ENCODE measurements around the gene NRG3.

NRG3 gene

DNA sequence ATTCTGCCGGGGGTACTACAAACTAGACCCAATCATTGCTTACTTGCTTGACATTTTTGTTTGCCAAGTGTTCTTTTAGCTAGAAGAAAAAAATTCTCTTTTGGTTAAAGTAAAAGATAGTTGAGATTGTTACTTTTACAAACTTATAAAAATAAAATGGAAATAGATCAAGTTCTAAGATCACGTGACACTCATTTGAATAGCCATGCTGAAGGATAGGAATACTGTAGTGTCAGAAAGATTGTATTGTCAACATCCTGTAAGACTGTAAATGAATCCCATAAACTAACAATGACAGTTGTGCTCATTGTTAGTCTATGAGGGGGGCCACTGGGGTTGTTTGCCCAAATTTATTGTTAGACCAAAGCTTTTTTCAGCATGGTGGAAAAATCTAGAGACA lies 10.5 kb downstream of the NRG3 start:
- DNase-seq, result no peak

- no peak for DNase-seq
These were observed 11.9 kb downstream of the NRG3 start for GRCh38 chr10:81886939-81887338.

- no peak for DNase-seq
These were observed 14.3 kb downstream of the NRG3 start for GRCh38 chr10:81889181-81889769.

GRCh38 chr10:81894616-81895015 lies 19.6 kb downstream of the NRG3 start:
- no peak for DNase-seq

GRCh38 chr10:81898518-81898917 lies 23.5 kb downstream of the NRG3 start:
- DNase-seq, result no peak

DNA sequence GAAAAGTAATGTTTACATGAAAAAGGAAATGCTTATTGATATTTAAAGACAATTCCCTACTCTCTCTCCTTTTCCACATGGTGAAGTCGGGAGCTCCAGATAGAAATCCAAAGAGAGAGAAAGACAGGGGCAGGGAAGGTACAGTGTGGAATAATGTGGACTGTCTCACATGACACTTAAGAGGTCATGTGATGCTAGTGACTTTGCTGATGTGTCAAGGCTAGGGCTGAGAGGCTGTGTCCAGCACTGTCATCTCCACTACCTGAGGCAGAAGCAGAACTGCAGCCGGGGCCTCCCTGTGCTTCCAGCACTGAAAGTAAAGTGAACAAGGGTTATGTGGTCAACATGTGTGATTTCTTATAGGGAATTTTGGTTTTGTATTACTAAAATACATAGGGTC lies 26.0 kb downstream of the NRG3 start:
- DNase-seq, result no peak

DNA sequence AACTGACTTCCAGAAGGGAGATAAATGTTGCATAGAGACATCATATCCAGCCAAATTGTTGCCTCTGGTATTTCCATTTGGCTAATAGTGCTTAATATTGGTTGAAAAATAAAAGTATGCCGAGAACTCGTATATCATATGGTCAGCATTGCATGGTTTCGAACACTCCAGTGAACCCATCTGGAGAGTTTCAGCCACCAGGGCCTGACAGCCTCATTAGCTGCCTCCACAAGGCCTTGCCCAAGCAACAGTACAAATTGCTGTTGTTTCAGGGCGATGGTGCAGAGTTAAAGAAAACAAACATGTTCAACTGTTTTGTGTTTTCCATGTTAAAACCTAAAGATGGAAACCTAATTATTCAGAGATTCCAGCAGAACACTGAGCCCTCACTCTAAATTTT lies 28.5 kb downstream of the NRG3 start:
- no peak for DNase-seq

DNA sequence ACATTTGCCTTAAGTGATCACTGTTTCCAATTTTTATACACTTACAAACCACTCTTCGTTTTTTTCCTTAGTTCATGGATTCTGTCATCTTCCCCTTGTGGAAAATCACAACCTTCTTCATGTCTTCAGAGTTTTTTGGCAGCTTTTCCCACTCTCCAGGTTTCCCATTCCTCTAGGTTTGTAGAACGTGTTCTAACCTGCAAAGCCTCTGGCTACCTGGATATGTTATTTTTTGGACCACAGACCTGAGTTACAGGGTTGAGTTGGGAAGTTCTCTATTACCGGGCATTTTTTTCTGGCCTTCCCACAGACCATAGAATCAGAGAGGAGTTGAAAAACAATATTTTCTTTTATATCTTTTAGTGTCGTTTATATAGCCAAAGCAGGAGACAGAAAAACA lies 30.2 kb downstream of the NRG3 start:
- DNase-seq, result no peak

GRCh38 chr10:81909453-81909852 lies 34.5 kb downstream of the NRG3 start:
- no peak for DNase-seq

GRCh38 chr10:81911328-81911727 lies 36.3 kb downstream of the NRG3 start:
- DNase-seq, result no peak

- no peak for DNase-seq
These were observed 39.9 kb downstream of the NRG3 start for GRCh38 chr10:81914736-81915503.

- no peak for DNase-seq
These were observed 40.5 kb downstream of the NRG3 start for GRCh38 chr10:81915504-81915897.

DNA sequence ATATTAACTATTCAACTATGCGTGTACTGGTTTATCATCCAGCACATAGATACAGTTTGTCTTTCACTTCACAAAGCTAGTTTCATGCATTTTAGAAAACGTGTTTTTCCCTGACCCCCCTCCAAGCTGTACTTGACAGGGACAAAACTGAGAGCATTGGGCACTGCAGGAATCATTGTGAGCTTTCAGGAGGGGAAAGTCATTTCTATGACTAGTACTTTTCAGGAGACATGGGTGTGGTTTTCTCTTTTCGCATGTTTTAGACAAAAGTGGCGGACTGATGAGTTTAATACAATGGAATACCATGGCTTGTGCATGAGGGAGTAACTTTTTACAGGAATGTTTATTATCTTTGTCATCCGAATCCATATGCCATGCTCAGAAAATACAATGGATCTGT lies 42.7 kb downstream of the NRG3 start:
- DNase-seq, result no peak

DNA sequence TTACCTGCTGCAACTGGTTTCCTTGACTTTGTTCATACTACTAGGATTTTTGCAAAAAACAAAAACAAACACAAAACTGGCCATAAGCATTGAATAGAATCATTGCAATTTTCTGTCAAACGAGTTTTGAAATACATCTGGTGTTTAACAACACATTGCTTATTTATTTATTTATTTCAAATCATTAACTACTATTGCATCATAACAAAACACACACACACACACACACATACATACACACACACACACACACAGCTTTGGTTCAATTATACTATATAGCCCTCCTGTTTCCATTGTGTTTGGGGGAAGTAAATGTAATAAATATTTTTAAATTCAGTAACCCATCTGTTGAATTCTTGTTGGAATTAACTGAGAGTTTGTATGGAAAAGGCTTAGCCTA lies 43.8 kb downstream of the NRG3 start:
- no peak for DNase-seq

DNA sequence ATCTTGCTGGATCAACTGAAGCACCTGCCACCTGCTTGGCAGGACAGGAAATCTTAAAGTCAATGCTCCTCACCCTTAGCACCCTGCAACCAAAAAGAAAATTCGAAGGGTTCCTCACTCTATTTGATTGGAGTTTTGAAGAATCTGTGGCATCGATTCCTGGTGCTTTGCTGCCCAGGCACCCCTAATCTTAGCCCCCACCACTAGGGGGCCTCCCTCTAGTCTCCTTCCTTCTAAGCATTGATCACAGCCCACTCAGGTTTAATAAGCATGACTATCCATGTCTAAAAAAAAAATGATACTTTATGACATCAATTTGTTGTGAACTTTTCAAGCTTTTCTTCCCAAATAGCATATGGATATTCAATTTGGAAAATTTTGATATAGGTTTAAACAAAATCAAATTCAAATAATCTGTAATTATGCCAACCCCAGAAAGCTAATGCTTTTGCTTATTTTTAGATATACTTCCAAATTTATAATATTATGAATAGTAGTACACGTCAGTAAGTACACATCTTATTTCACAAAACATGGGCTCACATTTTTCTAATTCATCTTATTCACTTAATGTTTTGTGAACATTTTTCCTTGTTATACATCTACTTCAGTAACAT lies 45.3 kb downstream of the NRG3 start:
- no peak for DNase-seq

DNA sequence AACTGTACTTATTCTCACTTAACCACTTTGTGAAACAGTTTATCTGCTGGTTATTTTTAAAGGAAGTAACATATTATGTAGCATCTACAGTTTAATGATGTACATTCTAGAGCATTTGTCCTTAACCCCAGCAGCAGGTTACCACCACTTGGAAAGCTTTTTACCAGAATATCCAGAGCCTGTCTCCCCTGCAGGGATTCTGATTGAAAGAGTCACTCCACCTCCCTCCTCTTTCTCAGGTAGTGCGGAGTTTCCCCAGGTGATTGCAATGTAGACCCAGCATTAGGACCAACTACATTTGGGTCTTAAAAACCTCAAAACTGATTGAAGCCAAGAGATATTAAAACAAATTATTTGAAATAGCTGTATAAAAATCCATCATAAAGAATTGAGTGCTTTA lies 53.1 kb downstream of the NRG3 start:
- DNase-seq, result no peak

GRCh38 chr10:81943583-81943982 lies 68.6 kb downstream of the NRG3 start:
- DNase-seq, result no peak

DNA sequence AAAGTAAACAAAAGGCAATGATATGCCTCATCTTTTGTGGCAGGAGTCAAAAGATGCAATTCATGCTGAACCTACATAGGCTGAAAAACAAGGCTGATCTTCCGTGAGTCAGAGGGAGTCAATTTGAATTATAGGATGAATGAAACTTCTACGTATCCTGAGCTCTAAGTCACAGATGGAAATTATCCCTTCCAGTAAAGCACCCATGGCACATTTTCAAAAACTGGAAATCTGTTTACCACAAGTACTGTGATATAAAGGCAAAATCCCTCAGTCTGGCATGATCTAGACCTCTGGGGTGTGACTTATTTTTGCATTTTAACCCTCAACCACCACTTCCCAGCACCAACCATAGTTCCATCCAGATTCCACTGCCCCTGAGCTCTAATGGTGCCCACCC lies 69.6 kb downstream of the NRG3 start:
- DNase-seq, result no peak

DNA sequence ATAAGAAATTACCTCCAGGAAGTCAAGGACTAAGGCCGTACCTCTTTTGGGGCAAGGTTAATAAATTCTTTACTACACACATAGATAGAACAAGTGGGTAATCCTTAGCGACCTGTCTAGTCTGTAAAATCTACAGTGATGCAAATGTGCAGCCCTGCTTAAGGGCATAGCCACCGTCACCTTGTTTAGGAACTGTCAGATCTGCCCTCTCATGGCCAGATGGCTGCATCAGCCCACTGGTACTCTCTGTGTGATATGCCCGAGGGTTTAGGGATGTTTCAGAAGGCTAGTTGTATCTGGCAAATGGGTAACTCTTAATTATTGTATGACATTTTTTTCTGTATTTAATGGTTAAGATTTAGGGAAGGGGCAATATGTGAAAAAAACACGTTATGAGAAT lies 74.3 kb downstream of the NRG3 start:
- DNase-seq, result no peak

DNA sequence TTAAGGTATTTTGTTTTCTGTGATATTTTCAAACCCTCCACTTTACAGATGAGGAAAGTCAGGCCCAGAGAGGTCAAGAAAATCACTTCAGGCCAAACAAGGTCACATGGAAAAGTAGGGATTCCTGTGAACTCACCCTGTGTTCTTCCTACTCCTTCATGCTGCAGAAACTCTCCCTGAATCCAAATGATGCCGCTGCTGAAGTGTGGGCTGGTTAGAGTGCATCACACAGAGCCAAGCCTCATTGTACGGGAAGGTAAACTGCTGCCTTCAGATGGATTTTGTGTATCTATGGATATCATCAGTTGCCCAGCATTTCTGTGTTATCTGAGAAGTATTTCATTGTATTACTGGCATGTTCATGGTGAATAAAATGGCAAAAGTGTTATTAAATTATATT lies 75.4 kb downstream of the NRG3 start:
- DNase-seq, result no peak

- DNase-seq, result peak; percentile 1
These were observed 78.4 kb downstream of the NRG3 start for GRCh38 chr10:81953420-81953819.

- DNase-seq, result no peak
These were observed 83.0 kb downstream of the NRG3 start for GRCh38 chr10:81957976-81958375.

- no peak for DNase-seq
These were observed 84.0 kb downstream of the NRG3 start for GRCh38 chr10:81959016-81959415.

GRCh38 chr10:81961451-81962184 lies 86.6 kb downstream of the NRG3 start:
- no peak for DNase-seq

All from fibroblast of skin of right quadriceps (primary cell).